ENCODE measurements around the gene ADAR.

The ADAR gene

DNA sequence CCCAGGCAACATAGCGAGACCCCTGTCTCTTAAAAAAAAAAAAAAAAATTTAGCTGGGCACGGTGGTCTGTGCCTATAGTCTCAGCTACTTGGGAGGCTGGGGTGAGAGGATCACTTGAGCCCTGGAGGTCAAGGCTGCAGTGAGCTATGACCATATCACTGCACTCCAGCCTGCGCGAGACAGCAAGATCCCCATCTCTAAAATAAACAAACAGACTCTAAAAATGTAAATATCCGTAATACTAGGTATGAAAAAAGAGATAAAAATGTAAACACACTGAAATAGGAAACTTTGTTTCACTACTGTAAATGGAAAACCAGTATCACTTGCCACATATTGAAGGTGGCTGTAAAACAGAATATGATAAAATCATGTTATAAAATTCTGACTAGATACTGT lies 17.2 kb downstream of the ADAR start:
- 100% methylated on average over 2 of the region's 5 CpGs for WGBS
- Histone ChIP-seq H3K18ac (ENCODE audit: low read depth in 1 of 2, low read length in 2 of 2) (no peak overlapping the region), H3K9ac (ENCODE audit: low read length) (no peak overlapping the region), H3K14ac (ENCODE audit: low read length in 2 of 2) (no peak overlapping the region), H4K8ac (ENCODE audit: low read length) (no peak overlapping the region), H2AK5ac (ENCODE audit: low read length, severe bottlenecking) (no peak overlapping the region), H4K91ac (ENCODE audit: low read length) (no peak overlapping the region), H3K36me3 (ENCODE audit: control insufficient read depth in 1 of 2, insufficient read depth in 2 of 2, low read depth in 1 of 2, low read length in 2 of 2) (peaks cover 65 to 100% of the 10 kb centered on the region in 2 experiments), H3K27ac (ENCODE audit: low read length, poor library complexity, severe bottlenecking) (no peak overlapping the region), H2BK15ac (ENCODE audit: low read depth, poor library complexity, severe bottlenecking) (no peak overlapping the region), H3K9me3 (ENCODE audit: control insufficient read depth, low read length) (no peaks in the 10 kb centered on the region), H3K4me3 (ENCODE audit: insufficient read depth in 1 of 2, low read depth in 1 of 2, low read length in 2 of 2) (no peak overlapping the region), H2BK12ac (ENCODE audit: low read length in 2 of 2) (no peak overlapping the region), H2BK5ac (ENCODE audit: low read depth, low read length, poor library complexity, severe bottlenecking) (no peak overlapping the region), H3K27me3 (ENCODE audit: control insufficient read depth in 1 of 2, insufficient read depth in 1 of 2, low read length in 2 of 2) (no peaks in the 10 kb centered on the region), H3K4me2 (ENCODE audit: low read length, poor library complexity, severe bottlenecking) (no peak overlapping the region), H3K79me1 (replicated peaks; ENCODE audit: low read length, poor library complexity, severe bottlenecking) (peaks cover 50% of the 10 kb centered on the region), H2AFZ (ENCODE audit: low read depth, low read length) (no peak overlapping the region), H2BK120ac (ENCODE audit: low read depth, low read length) (no peak overlapping the region), H3K23ac (ENCODE audit: low read length in 2 of 2) (no peak overlapping the region), H3K4me1 (ENCODE audit: control insufficient read depth, insufficient read depth, low read depth, low read length) (no peaks in the 10 kb centered on the region), H3K4ac (ENCODE audit: low read depth in 1 of 2, low read length in 2 of 2) (no peak overlapping the region)
- DNase-seq, result peak; percentile 32

DNA sequence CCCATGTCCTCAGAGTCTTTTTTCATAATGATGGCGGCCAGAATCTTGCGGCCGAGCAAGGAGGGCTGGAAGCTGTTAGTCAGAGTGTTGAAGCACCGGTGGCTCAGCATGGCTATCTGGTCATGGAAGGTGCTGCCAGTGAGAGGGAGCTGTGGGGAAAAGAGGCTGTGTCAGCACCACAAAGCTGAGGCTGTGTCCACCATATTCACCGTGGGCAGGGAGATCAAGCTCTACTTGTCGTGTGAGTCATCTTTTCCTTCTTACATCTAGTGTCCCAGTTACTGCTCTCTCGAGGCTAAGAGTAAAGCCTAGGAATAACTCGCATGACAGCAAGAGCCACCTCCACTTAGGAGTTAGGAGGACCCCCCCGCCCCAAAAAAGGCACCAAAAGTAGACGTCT lies 18.2 kb downstream of the ADAR start:
- H3K27me3 ChIP-seq (ENCODE audit: control insufficient read depth in 1 of 2, insufficient read depth in 1 of 2, low read length in 2 of 2), result no peaks in the 10 kb centered on the region

DNA sequence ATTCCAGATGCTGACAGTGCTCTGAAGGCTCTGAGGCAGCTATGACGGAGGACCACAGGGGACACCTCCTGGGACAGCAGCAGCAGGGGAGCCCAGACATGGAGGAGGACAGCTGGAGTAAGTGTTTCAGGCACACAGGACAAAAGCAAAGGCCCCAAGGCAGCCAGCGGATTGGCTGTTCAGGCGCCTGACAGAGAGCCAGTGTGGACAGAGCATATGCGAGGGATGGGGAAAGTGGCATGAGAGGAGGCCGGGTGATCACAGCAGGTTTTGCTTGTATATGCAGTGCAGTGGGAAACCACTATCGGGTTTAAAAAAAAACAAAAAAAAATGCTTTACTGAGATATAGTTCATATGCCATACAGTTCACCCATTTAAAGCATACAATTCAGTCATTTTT lies 21.3 kb downstream of the ADAR start:
- no peak for DNase-seq
- Histone ChIP-seq H3K4me3 (ENCODE audit: insufficient read depth in 1 of 2, low read depth in 1 of 2, low read length in 2 of 2) (no peak overlapping the region), H2BK12ac (ENCODE audit: low read length in 2 of 2) (no peak overlapping the region), H3K9me3 (ENCODE audit: control insufficient read depth, low read length) (no peaks in the 10 kb centered on the region), H3K9ac (ENCODE audit: low read length) (no peak overlapping the region), H3K14ac (ENCODE audit: low read length in 2 of 2) (no peak overlapping the region), H3K27ac (ENCODE audit: low read length, poor library complexity, severe bottlenecking) (no peak overlapping the region), H4K8ac (ENCODE audit: low read length) (no peak overlapping the region), H2AK5ac (ENCODE audit: low read length, severe bottlenecking) (no peak overlapping the region), H4K91ac (ENCODE audit: low read length) (no peak overlapping the region), H3K79me1 (replicated peaks; ENCODE audit: low read length, poor library complexity, severe bottlenecking) (peaks cover 40% of the 10 kb centered on the region), H3K27me3 (ENCODE audit: control insufficient read depth in 1 of 2, insufficient read depth in 1 of 2, low read length in 2 of 2) (no peaks in the 10 kb centered on the region), H3K23ac (ENCODE audit: low read length in 2 of 2) (no peak overlapping the region), H3K36me3 (ENCODE audit: control insufficient read depth in 1 of 2, insufficient read depth in 2 of 2, low read depth in 1 of 2, low read length in 2 of 2) (peaks cover 79 to 100% of the 10 kb centered on the region in 2 experiments), H2BK5ac (ENCODE audit: low read depth, low read length, poor library complexity, severe bottlenecking) (no peak overlapping the region), H3K4ac (ENCODE audit: low read depth in 1 of 2, low read length in 2 of 2) (no peak overlapping the region), H2AFZ (ENCODE audit: low read depth, low read length) (no peak overlapping the region), H3K4me2 (ENCODE audit: low read length, poor library complexity, severe bottlenecking) (no peak overlapping the region), H2BK120ac (ENCODE audit: low read depth, low read length) (no peak overlapping the region), H3K18ac (ENCODE audit: low read depth in 1 of 2, low read length in 2 of 2) (no peak overlapping the region), H3K4me1 (ENCODE audit: control insufficient read depth, insufficient read depth, low read depth, low read length) (peaks cover 6% of the 10 kb centered on the region), H2BK15ac (ENCODE audit: low read depth, poor library complexity, severe bottlenecking) (no peak overlapping the region)
- 95% methylated on average over 6 of the region's 6 CpGs for WGBS

More for the DNA sequence above, 18.2 kb downstream of the ADAR start:
- no peak overlapping the region for H2BK12ac ChIP-seq (ENCODE audit: low read length in 2 of 2)
- no peak overlapping the region for H4K8ac ChIP-seq (ENCODE audit: low read length)
- H2AK5ac ChIP-seq (ENCODE audit: low read length, severe bottlenecking), result no peak overlapping the region
- H2AFZ ChIP-seq (ENCODE audit: low read depth, low read length), result no peak overlapping the region
- no peak overlapping the region for H3K4me2 ChIP-seq (ENCODE audit: low read length, poor library complexity, severe bottlenecking)
- H2BK5ac ChIP-seq (ENCODE audit: low read depth, low read length, poor library complexity, severe bottlenecking), result no peak overlapping the region
- peaks cover 68 to 100% of the 10 kb centered on the region in 2 experiments for H3K36me3 ChIP-seq (ENCODE audit: control insufficient read depth in 1 of 2, insufficient read depth in 2 of 2, low read depth in 1 of 2, low read length in 2 of 2)
- WGBS, result 86% methylated on average over 9 of the region's 10 CpGs
- H2BK15ac ChIP-seq (ENCODE audit: low read depth, poor library complexity, severe bottlenecking), result no peak overlapping the region
- no peak overlapping the region for H3K9ac ChIP-seq (ENCODE audit: low read length)
- no peak overlapping the region for H3K23ac ChIP-seq (ENCODE audit: low read length in 2 of 2)
- H3K18ac ChIP-seq (ENCODE audit: low read depth in 1 of 2, low read length in 2 of 2), result no peak overlapping the region
- H3K4ac ChIP-seq (ENCODE audit: low read depth in 1 of 2, low read length in 2 of 2), result no peak overlapping the region
- no peak overlapping the region for H3K27ac ChIP-seq (ENCODE audit: low read length, poor library complexity, severe bottlenecking)
- DNase-seq, result peak; percentile 57
- peaks cover 2% of the 10 kb centered on the region for H3K4me1 ChIP-seq (ENCODE audit: control insufficient read depth, insufficient read depth, low read depth, low read length)
- no peaks in the 10 kb centered on the region for H3K9me3 ChIP-seq (ENCODE audit: control insufficient read depth, low read length)
- H3K14ac ChIP-seq (ENCODE audit: low read length in 2 of 2), result no peak overlapping the region
- no peak overlapping the region for H4K91ac ChIP-seq (ENCODE audit: low read length)
- no peak overlapping the region for H3K4me3 ChIP-seq (ENCODE audit: insufficient read depth in 1 of 2, low read depth in 1 of 2, low read length in 2 of 2)
- H2BK120ac ChIP-seq (ENCODE audit: low read depth, low read length), result no peak overlapping the region
- H3K79me1 ChIP-seq (replicated peaks; ENCODE audit: low read length, poor library complexity, severe bottlenecking), result peaks cover 46% of the 10 kb centered on the region

DNA sequence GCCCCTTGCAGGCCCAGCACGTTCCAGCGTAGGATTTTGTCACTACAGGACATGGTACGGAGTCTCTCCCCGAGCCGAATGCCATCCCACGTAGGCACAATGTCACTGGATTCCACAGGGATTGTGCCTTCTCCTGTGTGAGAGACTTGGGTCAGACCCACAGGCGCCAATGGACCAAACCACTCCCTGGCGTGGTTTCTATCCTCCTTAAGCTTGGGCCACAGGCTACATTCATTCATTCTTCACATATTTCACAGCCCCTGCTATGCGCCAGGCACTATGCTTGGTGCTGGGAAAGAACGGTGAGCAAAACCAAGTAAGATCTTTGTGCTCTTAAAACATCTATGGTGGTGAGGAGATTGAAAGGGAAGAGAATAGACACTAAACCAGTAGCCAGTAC lies 21.8 kb downstream of the ADAR start:
- H4K91ac ChIP-seq (ENCODE audit: low read length), result no peak overlapping the region
- H2BK15ac ChIP-seq (ENCODE audit: low read depth, poor library complexity, severe bottlenecking), result no peak overlapping the region
- no peak overlapping the region for H2BK5ac ChIP-seq (ENCODE audit: low read depth, low read length, poor library complexity, severe bottlenecking)
- H3K9ac ChIP-seq (ENCODE audit: low read length), result no peak overlapping the region
- H2BK120ac ChIP-seq (ENCODE audit: low read depth, low read length), result no peak overlapping the region
- no peaks in the 10 kb centered on the region for H3K27me3 ChIP-seq (ENCODE audit: control insufficient read depth in 1 of 2, insufficient read depth in 1 of 2, low read length in 2 of 2)
- H3K4me1 ChIP-seq (ENCODE audit: control insufficient read depth, insufficient read depth, low read depth, low read length), result peaks cover 6% of the 10 kb centered on the region
- no peaks in the 10 kb centered on the region for H3K9me3 ChIP-seq (ENCODE audit: control insufficient read depth, low read length)
- H2BK12ac ChIP-seq (ENCODE audit: low read length in 2 of 2), result no peak overlapping the region
- H3K4ac ChIP-seq (ENCODE audit: low read depth in 1 of 2, low read length in 2 of 2), result no peak overlapping the region
- no peak overlapping the region for H3K18ac ChIP-seq (ENCODE audit: low read depth in 1 of 2, low read length in 2 of 2)
- no peak overlapping the region for H3K27ac ChIP-seq (ENCODE audit: low read length, poor library complexity, severe bottlenecking)
- no peak overlapping the region for H3K4me3 ChIP-seq (ENCODE audit: insufficient read depth in 1 of 2, low read depth in 1 of 2, low read length in 2 of 2)
- no peak for DNase-seq
- peaks cover 37% of the 10 kb centered on the region for H3K79me1 ChIP-seq (replicated peaks; ENCODE audit: low read length, poor library complexity, severe bottlenecking)
- H4K8ac ChIP-seq (ENCODE audit: low read length), result no peak overlapping the region
- 94% methylated on average over 10 of the region's 10 CpGs for WGBS
- H2AK5ac ChIP-seq (ENCODE audit: low read length, severe bottlenecking), result no peak overlapping the region
- no peak overlapping the region for H3K14ac ChIP-seq (ENCODE audit: low read length in 2 of 2)
- no peak overlapping the region for H2AFZ ChIP-seq (ENCODE audit: low read depth, low read length)
- H3K4me2 ChIP-seq (ENCODE audit: low read length, poor library complexity, severe bottlenecking), result no peak overlapping the region
- no peak overlapping the region for H3K23ac ChIP-seq (ENCODE audit: low read length in 2 of 2)
- peaks cover 77 to 99% of the 10 kb centered on the region in 2 experiments for H3K36me3 ChIP-seq (ENCODE audit: control insufficient read depth in 1 of 2, insufficient read depth in 2 of 2, low read depth in 1 of 2, low read length in 2 of 2)
